GM19239 (cell line): ENCODE measurements around the gene VSTM2L.
A peak's percentile ranks its signal among the peaks of the same experiment; 100 is the strongest.
"Not testable (repeated sequence)": the region's sequence is repeated elsewhere in the genome, so short reads cannot be mapped to it uniquely, and the experiment has no call there.

Experiments used
- DNase-seq: peaks from one replicate; pipeline ENCODE4 v3.0.0; 2011; ENCODE audit warnings: low spot score; ENCODE audit not compliant: insufficient read length
- FAIRE-seq: peaks from 2 replicates; lab custom pipeline; 2011; peaks lifted over from hg19 to GRCh38; lab: Jason Lieb, UNC

Gene VSTM2L

DNA sequence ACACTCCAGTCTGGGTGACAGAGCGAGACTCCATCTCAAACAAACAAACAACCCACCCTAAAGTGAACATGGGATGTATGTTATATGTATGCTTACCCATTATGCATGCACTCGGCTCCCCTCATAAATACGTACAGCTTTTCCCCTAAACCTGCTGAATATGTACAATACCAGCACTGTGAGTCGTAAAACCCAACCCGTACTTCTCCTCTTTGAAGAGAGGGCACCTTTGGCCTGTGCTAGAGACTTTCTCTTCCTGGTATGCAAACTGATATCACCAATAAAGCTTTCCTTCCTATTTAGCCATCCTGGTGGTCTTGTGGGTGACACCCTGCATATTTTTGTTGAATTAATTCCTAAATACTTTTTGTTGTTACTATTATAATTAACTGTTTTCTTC is 51.3 kb downstream of the VSTM2L start:
- DNase-seq (no peak), FAIRE-seq (no peak)

DNA sequence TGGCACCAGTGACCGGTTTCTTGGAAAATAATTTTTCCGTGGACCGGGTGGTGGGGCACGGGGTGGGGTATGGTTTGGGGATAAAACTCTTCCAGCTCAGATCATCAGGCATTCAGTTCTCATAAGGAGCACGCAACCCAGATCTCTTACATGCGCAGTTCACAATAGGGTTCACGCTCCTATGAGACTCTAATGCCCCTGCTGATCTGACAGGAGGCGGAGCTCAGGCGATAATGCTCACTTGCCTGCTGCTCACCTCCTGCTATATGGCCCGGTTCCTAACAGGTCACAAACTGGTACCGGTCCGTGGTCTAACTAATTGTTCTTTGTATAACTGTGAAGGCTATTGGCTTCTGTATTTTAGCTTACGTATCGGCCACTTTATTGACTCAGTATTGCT is 51.7 kb downstream of the VSTM2L start:
- FAIRE-seq = no peak
- no peak for DNase-seq

DNA sequence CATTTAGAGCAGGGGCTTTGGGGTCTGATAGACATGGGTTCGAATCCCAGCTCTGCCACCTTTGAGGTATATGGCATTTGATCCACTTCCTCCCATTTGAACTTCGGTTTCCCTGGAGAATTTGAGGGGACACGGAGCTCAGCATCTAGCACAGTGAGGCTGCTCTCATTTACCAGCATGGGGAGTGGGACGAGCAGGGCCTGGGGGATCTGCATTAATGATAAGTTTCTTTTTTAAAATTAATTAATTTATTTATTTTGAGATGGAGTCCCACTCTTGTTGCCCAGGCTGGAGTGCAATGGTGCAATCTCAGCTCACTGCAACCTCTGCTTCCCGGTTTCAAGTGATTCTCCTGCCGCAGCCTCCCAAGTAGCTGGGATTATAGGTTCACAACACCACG is 52.6 kb downstream of the VSTM2L start:
- DNase-seq = no peak
- FAIRE-seq = no peak

DNA sequence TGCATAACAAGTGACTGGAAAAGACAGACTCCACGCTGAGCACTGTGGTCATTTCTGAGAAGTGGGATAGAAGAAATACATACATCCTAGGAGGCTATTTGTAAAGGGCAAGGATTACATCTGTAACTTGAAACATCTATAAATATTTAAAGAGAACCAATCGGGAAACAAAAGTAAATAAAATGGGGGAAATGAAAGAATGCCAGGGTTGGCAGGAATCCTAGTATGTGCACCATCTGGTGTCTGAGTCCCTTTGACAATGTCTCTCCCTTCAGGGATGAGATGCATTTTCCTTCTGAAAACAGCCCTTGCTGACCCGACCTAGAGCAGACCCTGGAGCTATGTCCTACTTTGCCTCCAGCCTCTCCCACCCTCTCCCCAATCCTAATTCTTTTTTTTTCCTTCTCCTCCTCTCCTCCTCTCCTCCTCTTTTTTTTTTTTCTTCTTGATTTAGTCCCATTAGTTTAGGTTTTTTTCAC is 53.2 kb downstream of the VSTM2L start:
- FAIRE-seq (no peak), DNase-seq (no peak)

DNA sequence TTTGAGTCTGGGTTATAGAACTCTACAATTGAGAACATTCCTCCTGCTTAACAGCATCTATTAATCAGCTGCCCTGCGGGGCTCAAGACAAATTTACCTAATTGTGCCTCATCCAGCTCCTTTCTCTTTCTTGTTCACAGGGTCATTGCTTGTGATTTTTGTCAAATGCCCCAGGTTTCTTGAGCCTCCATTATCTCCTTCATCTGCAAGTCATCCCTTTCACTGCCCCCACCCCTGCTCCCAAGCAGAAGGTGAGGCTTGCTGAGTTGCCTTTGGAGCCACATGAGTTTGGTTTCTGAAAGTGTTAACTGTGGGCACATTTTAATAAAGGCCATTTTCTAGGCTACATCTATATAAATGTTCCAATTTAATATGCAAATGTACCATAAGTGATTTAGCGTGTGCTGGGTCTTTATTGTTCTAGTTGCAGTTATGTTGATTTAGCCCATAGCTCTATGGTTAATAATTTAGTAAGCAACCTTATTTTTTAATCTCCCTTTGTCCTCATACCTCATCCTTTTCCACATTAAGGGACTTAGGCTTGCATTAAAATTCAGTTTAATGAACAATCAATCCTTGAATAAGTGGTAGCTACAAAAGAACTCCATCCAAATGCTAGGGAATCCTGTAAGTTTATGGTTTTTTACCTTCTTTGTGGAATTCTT is 56.1 kb downstream of the VSTM2L start:
- FAIRE-seq = no peak
- DNase-seq = no peak

DNA sequence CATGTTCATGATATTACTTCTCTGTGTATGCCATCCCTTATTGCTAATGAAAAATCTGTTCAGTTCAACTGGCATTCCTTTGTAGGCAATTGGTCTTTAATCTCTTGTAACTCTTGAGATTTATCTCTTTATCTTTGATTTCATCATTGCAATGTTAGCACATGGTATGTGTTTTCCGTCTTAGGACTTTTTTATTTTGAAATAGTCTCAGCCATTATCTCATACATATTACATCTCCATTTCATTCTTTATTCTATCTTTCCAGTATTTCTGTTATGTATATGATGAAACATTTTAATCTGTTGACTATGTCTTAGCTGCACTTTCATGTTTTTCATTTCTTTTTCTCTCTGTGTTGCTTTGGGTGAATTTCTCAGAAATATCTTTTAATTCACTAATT is 58.1 kb downstream of the VSTM2L start:
- no peak for DNase-seq
- no peak for FAIRE-seq

DNA sequence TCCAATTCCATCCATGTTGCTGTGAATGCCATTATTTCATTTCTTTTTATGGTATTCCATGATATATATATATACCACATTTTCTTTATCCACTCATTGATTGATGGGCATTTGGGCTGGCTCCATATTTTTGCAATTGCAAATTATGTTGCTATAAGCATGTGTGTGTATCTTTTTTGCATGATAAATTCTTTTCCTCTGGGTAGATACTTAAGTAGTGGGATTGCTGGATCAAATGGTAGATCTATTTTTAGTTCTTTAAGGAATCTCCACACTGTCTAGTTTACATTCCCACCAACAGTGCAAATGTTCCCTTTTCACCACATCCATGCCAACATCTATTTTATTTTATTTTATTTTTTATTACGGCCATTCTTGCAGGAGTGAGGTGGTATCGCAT is 60.6 kb downstream of the VSTM2L start:
- FAIRE-seq, DNase-seq: not testable (repeated sequence)

DNA sequence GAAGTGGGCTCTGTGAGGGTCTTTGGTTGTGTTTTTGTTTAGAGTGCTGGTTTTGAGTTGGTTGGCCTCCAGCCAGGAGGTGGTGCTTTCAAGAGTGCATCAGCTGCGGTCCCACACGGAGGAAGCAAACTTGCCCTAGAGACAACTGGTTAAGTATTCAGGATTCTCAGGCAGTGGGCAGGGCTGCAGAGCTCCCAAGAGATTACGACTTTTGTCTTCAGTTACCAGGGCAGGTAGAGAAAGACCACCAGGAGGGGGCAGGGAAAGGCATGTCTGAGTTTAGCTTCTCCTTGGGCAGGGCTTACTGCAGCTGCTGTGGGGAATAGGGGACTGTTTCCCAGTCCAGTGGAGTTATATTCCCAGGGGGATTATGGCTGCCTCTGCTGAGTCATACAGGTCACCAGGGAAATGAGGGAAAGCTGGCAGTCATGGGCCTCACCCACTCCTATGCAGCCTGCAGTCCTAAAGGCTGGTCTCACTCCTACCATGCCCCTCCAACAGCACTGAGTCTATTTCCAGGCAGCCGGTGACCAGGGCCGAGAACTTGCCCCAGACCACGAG is 66.0 kb downstream of the VSTM2L start:
- no peak for FAIRE-seq
- DNase-seq = no peak

DNA sequence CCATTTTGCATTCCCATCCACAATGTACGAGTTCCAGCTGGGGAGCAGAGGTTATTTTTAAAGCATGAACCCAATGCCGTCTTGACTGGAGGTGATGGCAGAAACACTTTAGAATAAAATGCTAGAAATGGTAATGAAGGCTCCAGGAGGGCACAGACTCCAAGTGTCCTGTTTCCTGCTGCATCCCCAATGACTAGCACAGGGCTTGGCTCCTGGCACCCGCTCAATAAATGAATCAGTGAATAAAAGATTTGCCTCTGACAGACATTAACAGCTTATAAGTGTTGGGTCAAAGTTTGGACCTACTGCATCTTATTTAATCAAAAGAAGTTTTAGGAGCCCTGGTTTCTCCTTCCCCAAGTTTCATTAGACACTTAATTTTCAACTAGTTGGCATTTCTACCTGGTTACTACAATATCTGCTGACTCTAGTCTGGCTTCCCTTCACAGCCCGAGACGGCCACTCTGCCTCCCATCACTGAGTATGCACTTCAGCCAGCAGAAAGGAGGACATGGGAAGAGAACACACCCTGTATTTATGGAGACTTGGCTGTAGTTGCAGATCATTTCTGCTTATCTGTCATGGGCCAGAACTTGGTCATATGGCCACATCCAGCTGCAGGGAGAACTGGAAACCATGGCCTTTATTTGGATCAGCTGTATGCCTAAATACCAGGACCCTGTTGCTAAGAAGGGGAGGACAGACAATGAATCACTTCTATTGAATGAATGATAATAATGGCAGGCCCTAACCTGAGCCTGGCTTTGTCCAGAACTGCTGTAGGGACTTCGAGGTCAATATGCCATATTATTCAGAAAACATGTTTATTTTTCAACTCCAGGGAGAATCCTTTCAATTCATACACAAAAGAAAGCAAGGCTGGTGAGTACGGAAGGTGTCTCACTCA is 67.3 kb downstream of the VSTM2L start:
- DNase-seq (no peak), FAIRE-seq (no peak)

DNA sequence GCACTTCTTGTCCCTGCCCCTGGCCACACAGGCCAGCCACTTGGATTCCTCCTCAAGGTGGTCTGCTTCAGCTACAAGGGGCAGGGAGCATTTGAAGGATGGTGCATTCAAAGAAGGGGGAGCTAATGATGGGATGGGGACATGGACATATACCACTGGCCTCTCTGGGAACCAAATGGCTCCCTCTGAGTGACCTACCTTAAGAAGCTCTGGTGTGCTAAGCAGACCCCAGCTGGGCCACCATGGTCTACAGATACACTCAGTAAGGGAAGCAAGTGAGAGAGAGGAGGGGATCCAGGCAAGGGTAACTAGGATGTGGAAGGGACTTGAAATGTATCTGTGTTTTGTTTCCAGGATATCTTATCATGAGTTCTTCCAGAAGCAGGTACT is 67.9 kb downstream of the VSTM2L start:
- FAIRE-seq (no peak), DNase-seq (no peak)

DNA sequence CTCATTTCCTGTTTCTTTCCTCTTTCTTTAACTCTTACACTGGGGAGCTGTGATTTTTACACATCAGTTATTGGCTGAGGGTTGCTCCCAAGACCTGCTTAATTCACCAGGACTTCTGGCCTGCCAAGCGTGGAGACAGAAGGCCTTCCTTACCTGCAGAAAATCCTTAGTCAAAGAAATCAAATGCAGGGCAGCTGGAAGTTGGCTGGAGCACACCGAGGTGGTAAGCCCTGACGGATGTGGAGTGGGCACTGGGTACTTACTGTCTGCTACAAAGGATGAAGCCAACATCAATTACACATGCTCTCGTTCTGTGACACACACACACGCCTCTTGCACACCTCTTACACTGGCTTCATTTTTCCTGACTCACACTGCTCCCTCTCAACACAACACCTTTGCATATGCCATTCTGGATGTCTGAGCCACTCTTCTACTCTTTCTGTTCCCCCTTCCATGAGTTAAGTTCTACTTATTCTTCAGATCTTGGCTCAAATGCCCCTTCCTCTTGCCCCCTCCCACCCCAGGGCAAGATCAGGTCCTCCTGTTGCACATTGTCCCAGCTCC is 68.7 kb downstream of the VSTM2L start:
- DNase-seq = no peak
- FAIRE-seq = no peak

DNA sequence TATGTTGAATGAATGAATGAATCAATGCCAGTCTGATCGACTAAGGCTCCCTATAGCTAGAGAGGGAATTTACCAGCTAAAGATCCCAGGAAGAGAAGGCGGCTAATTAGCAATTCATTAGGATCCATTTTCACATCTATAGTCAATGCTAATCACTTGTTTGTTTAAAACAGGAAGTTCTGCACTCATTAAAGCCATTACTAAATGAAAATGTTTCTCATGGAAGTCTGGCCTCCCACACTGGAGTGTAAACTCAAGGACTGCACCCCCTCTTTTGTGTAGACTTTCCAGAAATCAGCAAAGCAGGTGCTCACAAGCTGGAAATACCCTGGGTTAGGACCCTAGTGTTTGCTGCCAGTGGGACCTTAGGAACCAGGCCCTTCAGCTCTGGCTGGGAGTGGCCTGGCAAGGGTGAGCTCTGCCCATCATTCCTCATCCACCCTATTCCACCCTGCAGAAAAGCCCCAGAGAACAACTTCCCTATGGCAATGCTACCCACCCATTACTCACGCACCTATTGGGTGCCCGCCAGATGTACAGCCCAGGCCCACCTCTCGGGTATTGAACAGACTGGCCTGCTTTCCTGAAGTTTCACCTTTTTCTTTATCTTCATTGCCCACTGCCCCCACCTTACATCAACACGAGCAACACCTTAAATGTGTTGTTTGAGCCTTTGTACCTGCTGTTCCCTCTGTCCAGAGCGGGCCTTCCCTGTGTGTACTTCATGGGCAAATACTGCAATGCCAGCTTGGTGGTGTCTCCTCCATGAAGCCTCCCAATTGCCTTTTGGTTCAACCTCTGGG is 69.5 kb downstream of the VSTM2L start:
- DNase-seq (no peak), FAIRE-seq (no peak)

DNA sequence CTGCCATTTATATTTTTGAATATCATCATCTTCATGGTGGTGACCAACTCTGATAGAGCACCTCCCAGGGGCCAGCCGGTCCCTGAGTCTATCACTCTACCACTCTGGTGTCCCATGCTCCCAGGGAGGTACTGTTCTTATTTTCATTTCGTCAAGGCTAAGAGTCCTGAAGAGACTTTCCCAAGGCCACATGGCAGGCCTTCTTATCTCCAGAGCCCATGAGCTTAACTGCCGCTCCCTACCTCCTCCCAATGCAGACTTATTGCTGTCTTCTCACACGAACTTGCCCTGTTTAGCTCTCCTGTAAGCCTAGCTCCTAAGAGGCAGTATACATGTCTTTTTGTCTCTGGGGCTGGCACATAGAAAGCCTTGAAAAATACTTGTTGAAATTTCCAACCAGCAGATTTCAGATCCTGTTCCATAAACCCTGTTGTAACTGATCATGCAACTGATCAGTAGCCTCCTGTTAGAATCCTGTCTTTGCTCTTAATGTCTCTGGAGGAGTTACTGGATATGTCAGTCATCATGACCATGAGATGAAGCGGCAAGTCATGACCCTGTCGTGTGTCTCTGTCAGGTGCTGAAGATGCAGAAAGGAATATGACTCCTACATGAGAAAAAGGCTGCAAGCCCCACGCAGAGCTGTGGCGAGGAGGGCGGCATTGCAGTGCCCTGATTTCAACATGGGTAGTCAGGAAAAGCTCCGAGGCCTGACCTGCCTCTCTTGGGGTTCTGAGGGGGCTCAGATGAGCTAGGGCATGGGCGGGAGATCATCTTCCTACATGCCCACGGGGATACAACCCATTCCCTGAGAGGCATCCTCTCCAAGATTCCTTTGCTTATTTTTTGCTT is 70.4 kb downstream of the VSTM2L start:
- DNase-seq = no peak
- FAIRE-seq = no peak

DNA sequence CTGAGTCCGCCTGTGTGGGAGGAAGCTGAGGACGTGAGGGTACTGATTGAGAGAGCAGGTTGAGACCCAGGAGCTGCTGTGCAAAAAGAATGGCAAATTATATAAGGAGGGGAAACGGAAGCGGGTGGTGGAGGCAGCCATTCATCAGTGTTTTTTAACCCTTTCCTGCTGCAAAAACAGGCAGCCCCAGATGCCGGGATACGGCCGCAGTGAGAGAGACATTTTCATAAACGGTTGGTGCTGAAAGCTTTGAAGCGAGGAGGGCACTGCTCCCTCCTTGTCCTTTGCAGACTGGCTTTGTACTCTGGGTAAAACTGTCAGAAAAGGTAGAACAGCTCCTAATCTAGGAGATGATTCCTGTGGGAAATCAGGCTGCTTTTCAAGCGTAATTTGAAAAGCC is 74.0 kb downstream of the VSTM2L start:
- FAIRE-seq = no peak
- DNase-seq = no peak

DNA sequence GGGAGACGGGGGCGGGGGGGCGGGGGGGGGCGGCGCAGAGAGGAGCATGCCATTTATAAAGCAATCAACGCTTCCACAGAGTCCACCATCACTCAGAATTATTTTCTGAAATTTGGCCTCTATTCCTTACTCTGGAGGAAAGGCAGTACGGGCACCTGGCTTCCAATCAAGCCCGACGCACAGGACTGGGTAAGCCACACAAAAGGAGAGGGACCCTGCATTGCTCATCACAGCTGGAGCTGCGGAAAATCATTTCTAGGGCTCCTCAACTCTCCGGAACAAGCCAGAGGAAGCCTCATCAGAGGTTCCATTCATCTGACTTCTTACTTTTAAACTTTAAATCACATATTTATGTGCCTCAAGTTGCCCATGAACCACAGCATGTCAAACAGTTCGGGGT is 74.4 kb downstream of the VSTM2L start:
- FAIRE-seq = no peak
- DNase-seq = no peak

DNA sequence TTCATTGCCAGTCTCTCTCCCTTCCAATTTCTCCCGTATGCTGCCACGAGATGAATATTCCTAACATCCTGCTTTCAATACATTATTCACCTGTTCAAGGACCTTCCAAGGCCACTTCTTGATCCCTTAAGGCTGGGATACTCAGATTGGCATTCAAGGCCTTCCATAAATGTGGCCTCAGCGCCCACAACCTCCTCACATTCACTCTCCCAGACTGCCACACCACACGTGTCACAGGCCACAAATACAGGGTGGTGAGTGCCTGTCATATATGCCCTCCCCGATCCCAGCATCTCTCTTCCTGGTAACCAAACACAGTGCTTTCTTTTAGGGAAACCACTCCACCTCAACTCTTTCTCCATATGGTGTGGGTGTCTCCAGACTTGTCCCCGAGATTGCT is 74.9 kb downstream of the VSTM2L start:
- no peak for DNase-seq
- FAIRE-seq = peak; percentile 55

DNA sequence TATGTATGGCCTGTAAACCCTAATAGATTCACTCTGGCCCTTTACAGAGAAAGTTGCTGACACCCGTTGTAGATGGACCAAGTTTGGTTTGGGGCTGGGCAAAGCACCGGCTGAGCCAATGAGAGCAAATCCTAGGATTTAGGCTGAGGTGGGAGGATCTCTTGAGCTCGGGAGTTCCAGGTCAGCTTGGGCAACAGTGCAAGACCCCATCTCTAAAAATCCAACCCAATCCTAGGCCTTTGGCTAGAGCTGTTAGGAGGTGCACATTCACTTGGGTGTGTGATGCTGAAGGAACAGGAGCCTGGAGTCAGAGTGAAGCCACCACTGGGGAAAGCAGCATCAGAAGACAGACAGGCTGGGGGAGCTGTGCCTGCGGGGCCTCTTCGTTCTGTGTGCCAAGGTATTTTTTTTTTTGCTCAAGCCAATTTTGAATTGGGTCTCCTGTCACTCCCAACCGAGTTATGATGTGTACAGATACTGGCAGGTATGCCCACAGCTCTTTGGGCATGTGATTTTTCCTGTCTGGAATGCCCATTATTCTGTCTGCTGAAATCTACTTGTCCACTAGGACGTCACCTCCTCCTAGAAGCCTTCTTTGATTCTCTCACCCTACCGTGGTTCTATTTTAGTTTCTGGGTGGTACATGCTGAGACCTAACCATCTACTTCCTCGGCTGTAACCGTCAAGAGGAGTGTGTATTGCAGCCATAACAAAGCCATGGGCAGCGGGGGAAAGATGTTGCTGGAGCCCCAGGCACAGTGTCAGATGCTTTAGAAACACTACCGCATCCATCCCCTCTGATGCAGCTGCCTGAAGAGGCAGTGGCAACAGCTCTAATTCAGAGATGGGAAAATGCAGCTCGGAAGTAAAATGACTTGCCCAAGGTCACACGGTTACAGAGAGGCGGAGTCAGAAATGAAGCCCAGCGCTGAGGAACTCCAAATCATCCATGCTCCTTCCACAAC is 76.4 kb downstream of the VSTM2L start:
- DNase-seq (no peak), FAIRE-seq (no peak)

DNA sequence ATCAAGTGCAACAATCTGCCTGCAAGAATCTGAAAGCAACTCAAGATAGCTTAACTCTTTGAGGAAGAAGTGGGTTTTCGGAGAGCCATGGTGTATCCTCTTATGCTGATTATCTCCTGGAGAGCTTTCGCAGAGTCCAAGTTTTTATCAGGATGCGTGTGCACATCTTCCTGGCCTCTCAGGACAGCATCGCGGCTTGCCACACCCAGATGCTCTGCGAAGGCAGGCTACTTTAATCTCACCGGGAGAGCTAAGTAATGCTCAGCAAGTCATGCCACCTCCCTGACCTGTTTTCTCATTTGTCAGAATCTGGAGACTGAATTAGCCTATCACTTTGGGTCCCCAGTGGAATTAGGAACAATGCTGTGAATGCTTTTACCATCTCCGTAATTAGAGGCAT is 77.5 kb downstream of the VSTM2L start:
- no peak for FAIRE-seq

More for the DNA sequence above, 77.5 kb downstream of the VSTM2L start:
- no peak for DNase-seq
